GM04504 (cell line): ENCODE results near the gene PDE6H.

ENCODE experiments used
- DNase-seq: peaks from one replicate; pipeline ENCODE4 v3.0.0-alpha.2; 2012; ENCODE audit warnings: low read depth

The PDE6H gene

GRCh38 chr12:15001733-15002382 lies 29.0 kb downstream of the PDE6H start:
- DNase-seq: no peak

GRCh38 chr12:15004421-15004820 lies 31.6 kb downstream of the PDE6H start:
- no peak for DNase-seq

GRCh38 chr12:15005064-15005463 lies 32.2 kb downstream of the PDE6H start:
- no peak for DNase-seq

DNA sequence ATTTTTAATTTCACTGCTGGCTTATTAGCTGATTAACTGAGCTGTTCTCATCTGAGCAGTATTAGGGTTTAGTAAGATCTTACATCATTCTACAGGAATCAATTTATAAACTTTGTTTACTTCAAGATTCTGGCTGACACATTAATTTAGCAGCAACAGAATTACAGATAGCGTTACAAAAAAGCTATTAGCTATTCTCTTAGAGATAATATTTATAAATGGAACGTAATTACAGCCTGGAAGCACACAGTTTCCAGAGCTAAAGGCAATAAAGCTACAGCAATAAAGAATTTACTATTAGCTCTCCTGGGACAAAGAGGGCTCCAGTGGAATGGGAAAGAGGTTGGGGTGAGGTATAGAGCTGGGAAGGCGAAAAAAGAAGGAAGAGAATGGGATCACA lies 34.7 kb downstream of the PDE6H start:
- no peak for DNase-seq

- no peak for DNase-seq
Observed at GRCh38 chr12:15011162-15011561, 38.3 kb downstream of the PDE6H start.

DNA sequence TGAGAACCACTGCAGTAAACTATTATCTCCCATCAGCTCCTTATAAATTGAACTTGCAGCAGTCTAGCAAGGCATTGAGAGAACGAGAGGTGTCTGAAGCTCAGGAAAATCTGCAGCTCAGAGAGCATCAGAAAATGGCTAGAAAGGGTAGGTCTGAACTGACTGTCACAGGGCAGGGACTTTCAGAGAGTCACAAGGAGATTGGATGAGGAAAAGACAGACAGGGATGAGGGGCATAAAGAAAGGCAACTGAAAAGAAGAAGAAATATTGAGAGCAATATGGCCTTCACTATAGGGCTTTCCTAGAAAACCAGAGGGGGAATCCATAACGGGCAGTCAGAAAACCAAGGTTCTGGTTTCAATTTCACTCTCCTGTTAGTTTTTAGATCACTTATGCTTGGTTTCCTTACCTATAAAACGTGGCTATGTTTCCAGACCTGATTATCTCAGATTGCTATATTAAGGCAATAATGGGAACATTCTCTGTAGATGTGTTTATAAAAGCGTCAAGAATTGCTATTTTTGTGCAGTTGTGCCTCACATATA lies 40.9 kb downstream of the PDE6H start:
- DNase-seq: no peak

GRCh38 chr12:15014708-15015107 lies 41.9 kb downstream of the PDE6H start:
- DNase-seq: no peak

DNA sequence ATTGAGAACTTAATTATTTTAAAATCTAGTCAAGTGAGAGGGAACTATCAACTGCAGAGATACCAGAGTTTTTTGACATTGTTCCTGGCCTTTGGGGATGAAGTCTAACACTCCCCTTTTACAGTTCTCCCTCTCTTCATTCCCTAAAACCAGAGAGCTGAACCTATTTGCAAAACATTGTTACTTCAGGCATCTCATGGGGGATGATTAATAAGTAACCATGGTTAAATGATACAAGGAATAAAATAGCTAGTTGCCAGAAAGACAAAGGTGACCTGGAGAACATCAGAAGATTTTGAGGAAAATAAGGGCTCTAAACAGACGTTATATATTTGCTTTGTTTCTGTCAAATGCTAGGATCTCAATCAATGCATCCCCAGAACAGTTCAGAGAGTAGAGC lies 42.3 kb downstream of the PDE6H start:
- DNase-seq: no peak

DNA sequence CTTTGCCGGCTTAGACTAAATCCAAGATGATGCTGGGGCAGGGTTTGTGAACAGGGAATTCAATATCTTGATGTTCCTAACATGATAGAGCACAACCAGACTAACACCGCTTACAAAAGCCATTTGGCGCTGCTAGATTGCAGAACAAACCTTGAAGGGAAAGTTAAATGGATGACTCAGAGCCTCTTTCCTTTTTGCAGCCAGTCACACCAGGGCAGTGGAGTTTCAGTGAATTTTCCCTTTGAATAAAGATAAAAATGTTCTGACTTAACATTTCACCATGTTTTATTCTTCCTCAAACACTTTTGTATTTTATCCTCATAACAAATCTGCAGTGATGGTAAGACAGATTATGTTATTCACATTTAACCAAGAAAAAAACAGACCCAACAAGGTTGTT lies 47.3 kb downstream of the PDE6H start:
- no peak for DNase-seq
